Measurements from ENCODE around the gene ENKUR. TPM values are rescaled to one million over a fixed set of nuclear protein-coding genes. Genes with fewer than 3 reads are reported as not detected.
"Not testable (repeated sequence)": the region's sequence is repeated elsewhere in the genome, so short reads cannot be mapped to it uniquely, and the experiment has no call there.

The ENKUR gene
- total RNA-seq, 2 donors from 2014 or later: not detected

- Mint-ChIP-seq H3K27ac (no peak overlapping the region), H3K27me3 (ENCODE audit: low read depth) (no peaks in the 10 kb centered on the region), H3K36me3 (ENCODE audit: insufficient read depth in 2 of 2) (no peaks in the 10 kb centered on the region), H3K9me3 (no peaks in the 10 kb centered on the region), H3K4me1 (ENCODE audit: low read depth) (peaks cover 12% of the 10 kb centered on the region), H3K4me3 (no peak overlapping the region)
- ATAC-seq (replicated peaks in 1 of 2): peak; percentile 82 to 94
- DNase-seq: peak in 1 of 2 donors; percentile 4
Measured at GRCh38 chr10:24962995-24963394, 53.0 kb downstream of the ENKUR start.

- DNase-seq: no peak
- no peak for ATAC-seq (replicated peaks in 1 of 2)
- H3K27ac Mint-ChIP-seq: no peak overlapping the region
- H3K27me3 Mint-ChIP-seq (ENCODE audit: low read depth): no peaks in the 10 kb centered on the region
- no peak overlapping the region for H3K4me3 Mint-ChIP-seq
- no peaks in the 10 kb centered on the region for H3K36me3 Mint-ChIP-seq (ENCODE audit: insufficient read depth in 2 of 2)
- H3K9me3 Mint-ChIP-seq: no peaks in the 10 kb centered on the region
- peaks cover 12% of the 10 kb centered on the region for H3K4me1 Mint-ChIP-seq (ENCODE audit: low read depth)
Measured at GRCh38 chr10:24961582-24961981, 54.4 kb downstream of the ENKUR start.

GRCh38 chr10:24959382-24959730 lies 56.6 kb downstream of the ENKUR start:
- no peak for ATAC-seq (replicated peaks in 1 of 2)
- Mint-ChIP-seq H3K9me3 (no peaks in the 10 kb centered on the region), H3K27ac (no peak overlapping the region), H3K4me1 (ENCODE audit: low read depth) (peaks cover 12% of the 10 kb centered on the region), H3K4me3 (no peak overlapping the region), H3K27me3 (ENCODE audit: low read depth) (no peaks in the 10 kb centered on the region), H3K36me3 (ENCODE audit: insufficient read depth in 2 of 2) (no peaks in the 10 kb centered on the region)
- DNase-seq: no peak

GRCh38 chr10:24958721-24959381 lies 57.1 kb downstream of the ENKUR start:
- Mint-ChIP-seq H3K27me3 (ENCODE audit: low read depth) (no peaks in the 10 kb centered on the region), H3K4me3 (no peak overlapping the region), H3K4me1 (ENCODE audit: low read depth) (peaks cover 12% of the 10 kb centered on the region), H3K27ac (no peak overlapping the region), H3K9me3 (no peaks in the 10 kb centered on the region), H3K36me3 (ENCODE audit: insufficient read depth in 2 of 2) (no peaks in the 10 kb centered on the region)
- DNase-seq (no peak), ATAC-seq (replicated peaks in 1 of 2) (no peak)

- Mint-ChIP-seq H3K4me1 (ENCODE audit: low read depth) (peaks cover 13% of the 10 kb centered on the region), H3K4me3 (no peak overlapping the region), H3K36me3 (ENCODE audit: insufficient read depth in 2 of 2) (no peaks in the 10 kb centered on the region), H3K27ac (no peak overlapping the region), H3K9me3 (no peaks in the 10 kb centered on the region), H3K27me3 (ENCODE audit: low read depth) (no peaks in the 10 kb centered on the region)
- DNase-seq: no peak
- ATAC-seq (replicated peaks in 1 of 2): no peak
Measured at GRCh38 chr10:24958091-24958720, 57.8 kb downstream of the ENKUR start.

GRCh38 chr10:24957624-24958051 lies 58.3 kb downstream of the ENKUR start:
- not testable (repeated sequence) for H3K36me3 Mint-ChIP-seq (ENCODE audit: insufficient read depth in 2 of 2); H3K27me3 Mint-ChIP-seq (ENCODE audit: low read depth); DNase-seq; H3K9me3 Mint-ChIP-seq; H3K4me1 Mint-ChIP-seq (ENCODE audit: low read depth); ATAC-seq (replicated peaks in 1 of 2); H3K4me3 Mint-ChIP-seq; H3K27ac Mint-ChIP-seq

GRCh38 chr10:24953675-24954074 lies 62.3 kb downstream of the ENKUR start:
- peak overlapping the region; percentile 26 for H3K27ac Mint-ChIP-seq
- H3K4me1 Mint-ChIP-seq (ENCODE audit: low read depth): peaks cover 18% of the 10 kb centered on the region
- no peaks in the 10 kb centered on the region for H3K36me3 Mint-ChIP-seq (ENCODE audit: insufficient read depth in 2 of 2)
- ATAC-seq (replicated peaks in 1 of 2) (no peak), DNase-seq (no peak)
- no peaks in the 10 kb centered on the region for H3K9me3 Mint-ChIP-seq
- H3K27me3 Mint-ChIP-seq (ENCODE audit: low read depth): no peaks in the 10 kb centered on the region
- peak overlapping the region; percentile 79 to 80 for H3K4me3 Mint-ChIP-seq

GRCh38 chr10:24952707-24953645 lies 63.0 kb downstream of the ENKUR start:
- Mint-ChIP-seq H3K4me3 (peak overlapping the region; percentile 79 to 80), H3K4me1 (ENCODE audit: low read depth) (peaks cover 18% of the 10 kb centered on the region), H3K27ac (peak overlapping the region; percentile 43), H3K9me3 (no peaks in the 10 kb centered on the region), H3K36me3 (ENCODE audit: insufficient read depth in 2 of 2) (no peaks in the 10 kb centered on the region), H3K27me3 (ENCODE audit: low read depth) (no peaks in the 10 kb centered on the region)
- DNase-seq: peak; percentile 58 to 71
- ATAC-seq (replicated peaks in 1 of 2): peak; percentile 86 to 89

GRCh38 chr10:24952143-24952706 lies 63.7 kb downstream of the ENKUR start, which contains the start of gene PRTFDC1:
Gene PRTFDC1 (minus strand): TSS chr10:24952606. CDS start chr10:24952575, 31 bp downstream.
- peaks cover 22% of the 10 kb centered on the region for H3K4me1 Mint-ChIP-seq (ENCODE audit: low read depth)

GRCh38 chr10:24951201-24952142 lies 64.5 kb downstream of the ENKUR start:
- Mint-ChIP-seq H3K4me1 (ENCODE audit: low read depth) (peaks cover 27% of the 10 kb centered on the region), H3K36me3 (ENCODE audit: insufficient read depth in 2 of 2) (no peaks in the 10 kb centered on the region), H3K4me3 (peak overlapping the region; percentile 72 to 75), H3K9me3 (no peaks in the 10 kb centered on the region), H3K27me3 (ENCODE audit: low read depth) (no peaks in the 10 kb centered on the region), H3K27ac (no peak overlapping the region)
- DNase-seq (peak; percentile 8 to 18), ATAC-seq (replicated peaks in 1 of 2) (peak in 1 of 2 donors; percentile 23)

More at GRCh38 chr10:24952143-24952706, 63.7 kb downstream of the ENKUR start, which contains the start of gene PRTFDC1:
- Mint-ChIP-seq H3K27me3 (ENCODE audit: low read depth) (no peaks in the 10 kb centered on the region), H3K9me3 (no peaks in the 10 kb centered on the region), H3K36me3 (ENCODE audit: insufficient read depth in 2 of 2) (no peaks in the 10 kb centered on the region), H3K27ac (peak within 1 kb of the TSS; percentile 43), H3K4me3 (peak within 1 kb of the TSS; percentile 79 to 80)
- DNase-seq: peak; percentile 21 to 25
- peak; percentile 40 to 43 for ATAC-seq (replicated peaks in 1 of 2)

GRCh38 chr10:24950439-24950838 lies 65.5 kb downstream of the ENKUR start:
- Mint-ChIP-seq H3K4me3 (no peak overlapping the region), H3K36me3 (ENCODE audit: insufficient read depth in 2 of 2) (no peaks in the 10 kb centered on the region), H3K9me3 (no peaks in the 10 kb centered on the region), H3K4me1 (ENCODE audit: low read depth) (peaks cover 27% of the 10 kb centered on the region), H3K27ac (no peak overlapping the region), H3K27me3 (ENCODE audit: low read depth) (no peaks in the 10 kb centered on the region)
- DNase-seq: no peak
- ATAC-seq (replicated peaks in 1 of 2): no peak

GRCh38 chr10:24949616-24950015 lies 66.3 kb downstream of the ENKUR start:
- DNase-seq: no peak
- Mint-ChIP-seq H3K4me1 (ENCODE audit: low read depth) (peaks cover 33% of the 10 kb centered on the region), H3K27ac (no peak overlapping the region)

More at GRCh38 chr10:24949616-24950015, 66.3 kb downstream of the ENKUR start:
- H3K4me3 Mint-ChIP-seq: no peak overlapping the region
- no peak for ATAC-seq (replicated peaks in 1 of 2)
- no peaks in the 10 kb centered on the region for H3K9me3 Mint-ChIP-seq
- no peaks in the 10 kb centered on the region for H3K36me3 Mint-ChIP-seq (ENCODE audit: insufficient read depth in 2 of 2)
- H3K27me3 Mint-ChIP-seq (ENCODE audit: low read depth): no peaks in the 10 kb centered on the region
